ENCODE data around the gene GMDS. TPM values are rescaled to one million over a fixed set of nuclear protein-coding genes. Genes with fewer than 3 reads are reported as not detected.
A peak's percentile ranks its signal among the peaks of the same experiment; 100 is the strongest.

The GMDS gene
- total RNA-seq, 1 experiment from 2014 or later: 35.0 TPM

GRCh38 chr6:1923449-1923848 is 322.0 kb downstream of the GMDS start:
- peaks cover 31% of the 10 kb centered on the region for H3K4me1 Mint-ChIP-seq
- ChIA-PET POLR2A (no interaction called here), CTCF (interaction anchor here (1.2 kb wide), 1 partner anchor 22 kb away, joined by 3 read pairs; no protein-coding TSS in a partner anchor)
- DNase-seq (ENCODE audit: low spot score) (no peak), ATAC-seq (no peak)
- TF ChIP-seq CREB1 (CRISPR knock-in tag; IDR thresholded peaks at IDR 0.05) (no peak), FOXK1 (CRISPR knock-in tag; IDR thresholded peaks at IDR 0.05) (no peak), TCF7 (CRISPR knock-in tag; IDR thresholded peaks at IDR 0.05; ENCODE audit: low read depth) (no peak), GTF2I (CRISPR knock-in tag; conservative IDR thresholded peaks at IDR 0.05) (no peak), MXD4 (CRISPR knock-in tag; IDR thresholded peaks at IDR 0.05; ENCODE audit: borderline replicate concordance) (no peak), ZNF532 (CRISPR knock-in tag; IDR thresholded peaks at IDR 0.05; ENCODE audit: borderline replicate concordance) (no peak), RELA (CRISPR knock-in tag; IDR thresholded peaks at IDR 0.05; ENCODE audit: borderline replicate concordance) (no peak), GABPB1 (CRISPR knock-in tag; IDR thresholded peaks at IDR 0.05) (no peak)
- no peaks in the 10 kb centered on the region; the same call in 1 of the 2 replicates for H3K9me3 Mint-ChIP-seq
- H3K36me3 Mint-ChIP-seq: peaks cover 3% of the 10 kb centered on the region
- H3K27ac Mint-ChIP-seq: no peak overlapping the region
- no peaks in the 10 kb centered on the region for H3K27me3 Mint-ChIP-seq (ENCODE audit: low read depth)
- no peak overlapping the region for H3K4me3 Mint-ChIP-seq

GRCh38 chr6:1917626-1918371 is 327.6 kb downstream of the GMDS start:
- ATAC-seq: peak; percentile 57
- Mint-ChIP-seq H3K27ac (no peak overlapping the region), H3K27me3 (ENCODE audit: low read depth) (no peaks in the 10 kb centered on the region), H3K4me3 (no peak overlapping the region), H3K9me3 (no peaks in the 10 kb centered on the region), H3K4me1 (peaks cover 44% of the 10 kb centered on the region), H3K36me3 (no peaks in the 10 kb centered on the region)
- no peak for DNase-seq (ENCODE audit: low spot score)
- ChIA-PET POLR2A (no interaction called here), CTCF (no interaction called here)
- TF ChIP-seq FOXJ3 (CRISPR knock-in tag; IDR thresholded peaks at IDR 0.05; ENCODE audit: borderline replicate concordance) (no peak), IRF2 (CRISPR knock-in tag; IDR thresholded peaks at IDR 0.05; ENCODE audit: borderline replicate concordance, low read depth) (no peak), CDX4 (CRISPR knock-in tag; IDR thresholded peaks at IDR 0.05; ENCODE audit: borderline replicate concordance) (no peak), ZNF532 (CRISPR knock-in tag; IDR thresholded peaks at IDR 0.05; ENCODE audit: borderline replicate concordance) (no peak), NFATC4 (CRISPR knock-in tag; IDR thresholded peaks at IDR 0.05) (no peak), MXD4 (CRISPR knock-in tag; IDR thresholded peaks at IDR 0.05; ENCODE audit: borderline replicate concordance) (no peak), ZNF281 (CRISPR knock-in tag; IDR thresholded peaks at IDR 0.05) (no peak), ZNF671 (CRISPR knock-in tag; IDR thresholded peaks at IDR 0.05) (no peak)
- TF ChIP-seq, protein P1, sequence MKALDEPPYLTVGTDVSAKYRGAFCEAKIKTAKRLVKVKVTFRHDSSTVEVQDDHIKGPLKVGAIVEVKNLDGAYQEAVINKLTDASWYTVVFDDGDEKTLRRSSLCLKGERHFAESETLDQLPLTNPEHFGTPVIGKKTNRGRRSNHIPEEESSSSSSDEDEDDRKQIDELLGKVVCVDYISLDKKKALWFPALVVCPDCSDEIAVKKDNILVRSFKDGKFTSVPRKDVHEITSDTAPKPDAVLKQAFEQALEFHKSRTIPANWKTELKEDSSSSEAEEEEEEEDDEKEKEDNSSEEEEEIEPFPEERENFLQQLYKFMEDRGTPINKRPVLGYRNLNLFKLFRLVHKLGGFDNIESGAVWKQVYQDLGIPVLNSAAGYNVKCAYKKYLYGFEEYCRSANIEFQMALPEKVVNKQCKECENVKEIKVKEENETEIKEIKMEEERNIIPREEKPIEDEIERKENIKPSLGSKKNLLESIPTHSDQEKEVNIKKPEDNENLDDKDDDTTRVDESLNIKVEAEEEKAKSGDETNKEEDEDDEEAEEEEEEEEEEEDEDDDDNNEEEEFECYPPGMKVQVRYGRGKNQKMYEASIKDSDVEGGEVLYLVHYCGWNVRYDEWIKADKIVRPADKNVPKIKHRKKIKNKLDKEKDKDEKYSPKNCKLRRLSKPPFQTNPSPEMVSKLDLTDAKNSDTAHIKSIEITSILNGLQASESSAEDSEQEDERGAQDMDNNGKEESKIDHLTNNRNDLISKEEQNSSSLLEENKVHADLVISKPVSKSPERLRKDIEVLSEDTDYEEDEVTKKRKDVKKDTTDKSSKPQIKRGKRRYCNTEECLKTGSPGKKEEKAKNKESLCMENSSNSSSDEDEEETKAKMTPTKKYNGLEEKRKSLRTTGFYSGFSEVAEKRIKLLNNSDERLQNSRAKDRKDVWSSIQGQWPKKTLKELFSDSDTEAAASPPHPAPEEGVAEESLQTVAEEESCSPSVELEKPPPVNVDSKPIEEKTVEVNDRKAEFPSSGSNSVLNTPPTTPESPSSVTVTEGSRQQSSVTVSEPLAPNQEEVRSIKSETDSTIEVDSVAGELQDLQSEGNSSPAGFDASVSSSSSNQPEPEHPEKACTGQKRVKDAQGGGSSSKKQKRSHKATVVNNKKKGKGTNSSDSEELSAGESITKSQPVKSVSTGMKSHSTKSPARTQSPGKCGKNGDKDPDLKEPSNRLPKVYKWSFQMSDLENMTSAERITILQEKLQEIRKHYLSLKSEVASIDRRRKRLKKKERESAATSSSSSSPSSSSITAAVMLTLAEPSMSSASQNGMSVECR (CRISPR knock-in tag; IDR thresholded peaks at IDR 0.05; ENCODE audit: borderline replicate concordance): no peak

Measured in WTC11 (cell line).